ENCODE data around the gene PPWD1.

DNA sequence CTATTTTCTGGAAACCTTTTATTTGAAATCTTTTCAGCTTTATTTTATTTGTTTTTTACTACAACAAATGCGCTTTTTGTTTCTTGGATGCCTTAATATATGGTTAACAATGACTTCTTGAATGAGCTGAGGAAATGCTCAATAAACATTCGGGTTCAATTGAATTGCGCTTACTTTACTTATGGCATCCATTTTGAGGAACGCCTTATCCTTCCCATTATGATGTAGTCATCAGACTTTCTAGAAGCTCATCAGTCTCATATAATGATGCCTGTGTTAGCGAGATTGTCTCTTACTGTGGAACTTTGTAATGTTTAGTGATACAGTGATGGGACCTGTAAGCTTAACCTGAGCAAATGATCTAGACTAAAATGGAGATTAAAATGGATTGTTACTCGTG lies 62.6 kb downstream of the PPWD1 start:
- TF ChIP-seq POLR2A (IDR thresholded peaks at IDR 0.05; ENCODE audit: low read length) (no peak), GATA1 (IDR thresholded peaks at IDR 0.05; ENCODE audit: low read depth, low read length) (no peak)
